HL-60 (cell line): Measurements from ENCODE around the gene ZNRF3.

Experiments used
- DNase-seq, 2 experiments: peaks; one replicate each; pipeline ENCODE4 v3.0.0-alpha.2; 2010 to 2020; ENCODE audit warnings: low read depth in 1 of 2, low spot score in 1 of 2
- H3K27ac ChIP-seq: fragments of 250-450 bp; sonication (Bioruptor Pico); replicated peaks from 2 replicates; pipeline ENCODE4 v1.5.1; 2020; ENCODE audit warnings: mild to moderate bottlenecking, moderate library complexity
- H3K27me3 ChIP-seq: fragments of 250-450 bp; sonication (Bioruptor Pico); 2 replicates; pipeline ENCODE4 v1.5.1; 2021; ENCODE audit warnings: mild to moderate bottlenecking, moderate library complexity; ENCODE audit not compliant: insufficient read depth, poor library complexity, severe bottlenecking
- H3K4me3 ChIP-seq: replicated peaks from 2 replicates; pipeline ENCODE4 v1.5.1; 2011; ENCODE audit warnings: mild to moderate bottlenecking, control low read depth, low read length; ENCODE audit not compliant: insufficient read depth
- CTCF ChIP-seq: IDR thresholded peaks from one replicate; pipeline ENCODE4 v1.5.1; 2011; ENCODE audit warnings: low read length, control low read depth, inconsistent platforms; ENCODE audit not compliant: insufficient read depth
- GABPA ChIP-seq: IDR thresholded peaks from 2 replicates; pipeline ENCODE4 v1.6.1; 2012; ENCODE audit warnings: low read depth
- POLR2AphosphoS5 ChIP-seq: IDR thresholded peaks from 2 replicates; pipeline ENCODE4 v1.6.1; 2012; ENCODE audit warnings: low read depth
- REST ChIP-seq: IDR thresholded peaks from 2 replicates; pipeline ENCODE4 v1.6.1; 2012; ENCODE audit warnings: low read depth; ENCODE audit not compliant: insufficient replicate concordance
- SPI1 ChIP-seq: IDR thresholded peaks from 2 replicates; pipeline ENCODE4 v1.6.1; 2012; ENCODE audit warnings: low read depth, mild to moderate bottlenecking, borderline replicate concordance

Gene ZNRF3

GRCh38 chr22:28985581-28986290 is 102.4 kb downstream of the ZNRF3 start:
- TF ChIP-seq SPI1 (no peak), GABPA (no peak), REST (no peak), POLR2AphosphoS5 (no peak), CTCF (no peak)
- no peak for DNase-seq
- Histone ChIP-seq H3K27me3 (no peaks in the 10 kb centered on the region), H3K4me3 (no peak overlapping the region), H3K27ac (no peak overlapping the region)

- no peaks in the 10 kb centered on the region for H3K27me3 ChIP-seq
- no peak overlapping the region for H3K4me3 ChIP-seq
- no peak for TF ChIP-seq GABPA
- TF ChIP-seq CTCF = no peak
- TF ChIP-seq POLR2AphosphoS5 = no peak
- no peak for TF ChIP-seq REST
- no peak for TF ChIP-seq SPI1
- no peak overlapping the region for H3K27ac ChIP-seq
- DNase-seq = no peak
Observed at GRCh38 chr22:28986366-28986765, 103.0 kb downstream of the ZNRF3 start.

GRCh38 chr22:28988457-28988856 is 105.1 kb downstream of the ZNRF3 start:
- no peak overlapping the region for H3K27ac ChIP-seq
- H3K27me3 ChIP-seq = no peaks in the 10 kb centered on the region
- no peak for DNase-seq
- no peak overlapping the region for H3K4me3 ChIP-seq
- no peak for TF ChIP-seq CTCF
- no peak for TF ChIP-seq REST
- TF ChIP-seq POLR2AphosphoS5 = no peak
